GM18519 (cell line): ENCODE data around the gene ARL4D.
"Not testable (repeated sequence)": the region's sequence is repeated elsewhere in the genome, so short reads cannot be mapped to it uniquely, and the experiment has no call there.

Source experiments
- ATAC-seq: cut with Tn5 transposase; IDR thresholded peaks from one replicate; pipeline ENCODE4 v1.9.1; 2021; ENCODE audit warnings: mild to moderate bottlenecking, moderate library complexity; ENCODE audit not compliant: unreplicated experiment, low FRiP score

Gene ARL4D

GRCh38 chr17:43418441-43419374 lies 19.9 kb downstream of the ARL4D start:
- no peak for ATAC-seq

- ATAC-seq = not testable (repeated sequence)
Measured at GRCh38 chr17:43419375-43419882, 20.6 kb downstream of the ARL4D start.

GRCh38 chr17:43423777-43424455 lies 25.1 kb downstream of the ARL4D start:
- ATAC-seq = no peak

GRCh38 chr17:43427362-43428043 lies 28.7 kb downstream of the ARL4D start:
- ATAC-seq = no peak

- ATAC-seq = no peak
Measured at GRCh38 chr17:43428524-43428923, 29.7 kb downstream of the ARL4D start.

GRCh38 chr17:43430936-43431713 lies 32.3 kb downstream of the ARL4D start:
- ATAC-seq = no peak

GRCh38 chr17:43431714-43432523 lies 33.1 kb downstream of the ARL4D start:
- ATAC-seq = no peak

GRCh38 chr17:43434902-43435319 lies 36.1 kb downstream of the ARL4D start:
- no peak for ATAC-seq

GRCh38 chr17:43437756-43438155 lies 39.0 kb downstream of the ARL4D start:
- ATAC-seq = no peak

GRCh38 chr17:43438626-43439025 lies 39.8 kb downstream of the ARL4D start:
- ATAC-seq = no peak

GRCh38 chr17:43439041-43439440 lies 40.2 kb downstream of the ARL4D start:
- no peak for ATAC-seq

- no peak for ATAC-seq
Measured at GRCh38 chr17:43442711-43443110, 43.9 kb downstream of the ARL4D start.

GRCh38 chr17:43443381-43443780 lies 44.6 kb downstream of the ARL4D start:
- no peak for ATAC-seq

GRCh38 chr17:43444223-43445008 lies 45.6 kb downstream of the ARL4D start:
- ATAC-seq = no peak

GRCh38 chr17:43445009-43445589 lies 46.3 kb downstream of the ARL4D start:
- ATAC-seq = no peak

- no peak for ATAC-seq
Measured at GRCh38 chr17:43446773-43447172, 48.0 kb downstream of the ARL4D start.

GRCh38 chr17:43448720-43449469 lies 50.1 kb downstream of the ARL4D start:
- no peak for ATAC-seq
